Activated T-helper 2 cell treated with anti-CD3 and anti-CD28 coated beads, Interferon-gamma antibody, Interleukin-2, Interleukin-4, amounts not matched to agents 10 μg/mL and 5 μg/mL and 100 μg/mL, durations not matched to agents 14 hours and 24 hours and 36 hours (primary cell): ENCODE data around the gene SUV39H1. TPM values are rescaled to one million over a fixed set of nuclear protein-coding genes. Genes with fewer than 3 reads are reported as not detected.

Source experiments
- total RNA-seq: library from RNA; stranded (reverse); gene quantifications from 2 replicates; pipeline ENCODE4 v1.2.3, GENCODE V29; 2022

Gene SUV39H1
- total RNA-seq, 1 donor from 2014 or later: 29.6 TPM

Other genes starting within 250 kb of the SUV39H1 start
- 146 and 147 TPM in 2 replicates for gene SLC38A5, start 226.5 kb upstream of the SUV39H1 start, total RNA-seq
- 84.6 and 89.8 TPM in 2 replicates for gene FTSJ1, start 220.5 kb upstream of the SUV39H1 start, total RNA-seq
- gene PORCN, start 187.7 kb upstream of the SUV39H1 start, total RNA-seq: 16.5 and 17.7 TPM in 2 replicates
- 209 and 212 TPM in 2 replicates for gene EBP, start 174.9 kb upstream of the SUV39H1 start, total RNA-seq
- 16.0 and 18.3 TPM in 2 replicates for gene TBC1D25, start 157.0 kb upstream of the SUV39H1 start, total RNA-seq
- gene RBM3, start 122.2 kb upstream of the SUV39H1 start, total RNA-seq: 345 and 346 TPM in 2 replicates
- 43.4 and 44.7 TPM in 2 replicates for gene WDR13, start 99.2 kb upstream of the SUV39H1 start, total RNA-seq
- gene WAS, start 12.9 kb upstream of the SUV39H1 start, total RNA-seq: 117 and 120 TPM in 2 replicates
- not detected in 2 replicates for gene GLOD5, start 65.0 kb downstream of the SUV39H1 start, total RNA-seq
- gene GATA1, start 89.9 kb downstream of the SUV39H1 start, total RNA-seq: not detected in 2 replicates
- 73.9 and 77.7 TPM in 2 replicates for gene HDAC6, start 105.3 kb downstream of the SUV39H1 start, total RNA-seq
- not detected in 2 replicates for gene ERAS, start 129.8 kb downstream of the SUV39H1 start, total RNA-seq
- gene PCSK1N, start 138.9 kb downstream of the SUV39H1 start, total RNA-seq: 0.18 and 0.23 TPM in 2 replicates
- 66.2 and 71.6 TPM in 2 replicates for gene TIMM17B, start 201.0 kb downstream of the SUV39H1 start, total RNA-seq
- gene PQBP1, start 201.2 kb downstream of the SUV39H1 start, total RNA-seq: 97.3 and 103 TPM in 2 replicates
- gene SLC35A2, start 214.9 kb downstream of the SUV39H1 start, total RNA-seq: 18.3 and 21.9 TPM in 2 replicates
- 313 and 315 TPM in 2 replicates for gene PIM2, start 222.3 kb downstream of the SUV39H1 start, total RNA-seq